Small intestine (tissue), 7 donors: ENCODE data around the gene FHL3. TPM values are rescaled to one million over a fixed set of nuclear protein-coding genes. Genes with fewer than 3 reads are reported as not detected.

Experiments
- DNase-seq, 2 donors: peaks; one replicate each; pipeline versions ENCODE4 v3.0.0 to v3.0.0-alpha.2; 2013
- FAIRE-seq: peaks from 2 replicates; lab custom pipeline; 2012; peaks lifted over from hg19 to GRCh38; lab: Jason Lieb, UNC
- H3K27ac ChIP-seq, 3 donors: one replicate each; pipeline ENCODE4 v1.5.1; 2013; ENCODE audit warnings: low read length in 2 of 3, mild to moderate bottlenecking in 2 of 3, control low read depth in 1 of 3, inconsistent platforms in 1 of 3, low read depth in 1 of 3, moderate library complexity in 1 of 3
- H3K27me3 ChIP-seq, 3 donors: one replicate each; pipeline ENCODE4 v1.6.1; 2013; ENCODE audit warnings: low read length in 3 of 3, inconsistent platforms in 1 of 3; ENCODE audit not compliant: control insufficient read depth in 3 of 3, insufficient read depth in 3 of 3
- H3K36me3 ChIP-seq, 3 donors: one replicate each; pipeline ENCODE4 v1.6.1; 2013; ENCODE audit warnings: low read length in 3 of 3, inconsistent platforms in 1 of 3, low read depth in 1 of 3, mild to moderate bottlenecking in 1 of 3, moderate library complexity in 1 of 3; ENCODE audit not compliant: control insufficient read depth in 3 of 3, insufficient read depth in 2 of 3
- H3K4me1 ChIP-seq, 3 donors: one replicate each; pipeline ENCODE4 v1.6.1; 2013; ENCODE audit warnings: low read length in 2 of 3, inconsistent platforms in 1 of 3, low read depth in 1 of 3, mild to moderate bottlenecking in 1 of 3, moderate library complexity in 1 of 3; ENCODE audit not compliant: control insufficient read depth in 3 of 3, insufficient read depth in 2 of 3
- H3K4me3 ChIP-seq, 3 donors: one replicate each; pipeline ENCODE4 v1.5.1; 2013; ENCODE audit warnings: low read length in 3 of 3, control low read depth in 1 of 3, inconsistent platforms in 1 of 3, low read depth in 1 of 3, mild to moderate bottlenecking in 1 of 3, moderate library complexity in 1 of 3
- H3K9me3 ChIP-seq, 2 donors: one replicate each; pipeline ENCODE4 v1.6.1; 2013; ENCODE audit warnings: low read depth in 1 of 2, low read length in 1 of 2; ENCODE audit not compliant: control insufficient read depth in 2 of 2, insufficient read depth in 1 of 2
- whole genome bisulfite sequencing, 3 donors: extraction: QIAGEN DNeasy Blood & Tissue Kit; methylation state at CpG; one replicate each; pipeline ENCODE4 v1.1.7; 2013; 5-methylcytosine and 5-hydroxymethylcytosine counted together
- polyA plus RNA-seq, 4 donors: library from polyadenylated mRNA; stranded (reverse) in 3 of 4; unstranded in 1 of 4; fragments of 200-250 nt in 3 of 4; fragments of 120-200 nt in 1 of 4; gene quantifications; one replicate each; pipeline versions ENCODE4 v1.2.1 to v1.2.3, GENCODE V29; 2013
- donor health status: healthy with polysubstance abuse.
- donor health status: control.
- donor health status: control.
- donor health status: Bipolar disorder and iron deficiency.
- donor health status: healthy.

The FHL3 gene
- polyA plus RNA-seq, 4 donors = 0.89 to 8.1 (median 6.3) TPM

- Histone ChIP-seq H3K27ac (peak overlapping the region in 1 of 3 donors; percentile 9), H3K36me3 (peaks cover 0 to 11% (median 0%) of the 10 kb centered on the region in 3 donors), H3K9me3 (no peaks in the 10 kb centered on the region), H3K4me1 (peaks cover 0 to 38% (median 4%) of the 10 kb centered on the region in 3 donors), H3K27me3 (no peaks in the 10 kb centered on the region), H3K4me3 (peak overlapping the region in 1 of 3 donors; percentile 61)
- no peak for FAIRE-seq
- WGBS, 3 donors = 67 to 89% (median 84%) methylated on average over 8 of the region's 8 CpGs
- DNase-seq = no peak
Observed at GRCh38 chr1:38003261-38004250, 1.8 kb downstream of the FHL3 start.

DNA sequence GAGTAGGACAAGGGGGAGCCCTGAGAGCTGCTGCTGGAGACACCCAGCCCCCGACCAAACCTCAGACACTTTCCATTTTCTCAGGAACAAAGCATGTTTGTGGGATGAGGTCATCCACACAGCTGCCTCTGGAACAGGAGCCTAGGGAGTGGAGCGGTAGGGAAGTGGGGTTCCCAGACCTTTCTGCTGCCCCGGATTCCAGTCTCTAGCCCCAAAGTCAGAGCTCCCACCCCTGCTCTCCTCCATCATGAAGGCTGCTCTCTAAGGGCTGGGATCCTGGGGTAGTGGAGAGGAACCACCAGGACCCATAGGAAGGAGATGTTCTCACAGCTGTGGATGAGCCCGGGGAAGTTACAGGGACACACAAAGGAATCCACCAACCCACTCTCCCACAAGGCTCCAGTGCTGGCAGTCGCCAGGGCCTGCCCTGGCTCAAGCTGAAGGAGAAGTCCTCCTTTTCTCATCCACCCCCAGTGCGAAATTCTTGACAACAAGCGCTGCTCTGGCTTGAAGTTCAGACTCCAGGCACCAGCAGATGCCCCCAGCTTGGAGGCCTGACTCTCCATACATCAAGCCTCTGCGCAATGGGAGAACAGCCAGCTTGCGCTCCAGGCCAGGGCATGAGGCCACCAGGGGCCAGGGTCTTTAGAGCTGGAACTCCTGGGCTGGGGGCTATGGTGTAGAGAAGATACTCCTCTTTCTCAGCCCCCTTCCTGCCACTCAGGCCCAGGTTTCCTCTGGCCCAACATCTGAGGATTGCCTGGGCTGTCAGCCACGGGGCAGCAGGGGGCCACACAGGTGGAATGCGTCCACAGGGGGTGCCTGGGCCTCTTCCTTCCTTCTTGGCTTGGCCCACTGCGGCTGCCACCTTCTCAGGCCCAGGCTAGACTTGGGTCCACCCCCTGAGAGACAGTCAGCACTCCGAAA lies 4.5 kb downstream of the FHL3 start:
- H3K4me3 ChIP-seq = no peak overlapping the region
- H3K36me3 ChIP-seq = peaks cover 0 to 29% (median 0%) of the 10 kb centered on the region in 3 donors
- no peaks in the 10 kb centered on the region for H3K27me3 ChIP-seq
- H3K4me1 ChIP-seq = peaks cover 0 to 46% (median 4%) of the 10 kb centered on the region in 3 donors
- peak in 1 of 2 donors; percentile 48 for DNase-seq
- H3K27ac ChIP-seq = peak overlapping the region; percentile 6 to 87 (median 81)
- FAIRE-seq = no peak
- H3K9me3 ChIP-seq = no peaks in the 10 kb centered on the region
- WGBS, 3 donors = 50 to 73% (median 65%) methylated on average over 13 of the region's 13 CpGs

GRCh38 chr1:38000233-38000528 lies 5.1 kb downstream of the FHL3 start:
- no peak overlapping the region for H3K4me3 ChIP-seq
- FAIRE-seq = no peak
- DNase-seq = no peak
- peak overlapping the region; percentile 32 to 87 (median 81) for H3K27ac ChIP-seq
- H3K9me3 ChIP-seq = no peaks in the 10 kb centered on the region
- H3K4me1 ChIP-seq = peaks cover 0 to 47% (median 4%) of the 10 kb centered on the region in 3 donors
- peaks cover 0 to 29% (median 0%) of the 10 kb centered on the region in 3 donors for H3K36me3 ChIP-seq
- H3K27me3 ChIP-seq = no peaks in the 10 kb centered on the region
- whole genome bisulfite sequencing, 3 donors = 64 to 95% (median 83%) methylated on average over 2 of the region's 2 CpGs

DNA sequence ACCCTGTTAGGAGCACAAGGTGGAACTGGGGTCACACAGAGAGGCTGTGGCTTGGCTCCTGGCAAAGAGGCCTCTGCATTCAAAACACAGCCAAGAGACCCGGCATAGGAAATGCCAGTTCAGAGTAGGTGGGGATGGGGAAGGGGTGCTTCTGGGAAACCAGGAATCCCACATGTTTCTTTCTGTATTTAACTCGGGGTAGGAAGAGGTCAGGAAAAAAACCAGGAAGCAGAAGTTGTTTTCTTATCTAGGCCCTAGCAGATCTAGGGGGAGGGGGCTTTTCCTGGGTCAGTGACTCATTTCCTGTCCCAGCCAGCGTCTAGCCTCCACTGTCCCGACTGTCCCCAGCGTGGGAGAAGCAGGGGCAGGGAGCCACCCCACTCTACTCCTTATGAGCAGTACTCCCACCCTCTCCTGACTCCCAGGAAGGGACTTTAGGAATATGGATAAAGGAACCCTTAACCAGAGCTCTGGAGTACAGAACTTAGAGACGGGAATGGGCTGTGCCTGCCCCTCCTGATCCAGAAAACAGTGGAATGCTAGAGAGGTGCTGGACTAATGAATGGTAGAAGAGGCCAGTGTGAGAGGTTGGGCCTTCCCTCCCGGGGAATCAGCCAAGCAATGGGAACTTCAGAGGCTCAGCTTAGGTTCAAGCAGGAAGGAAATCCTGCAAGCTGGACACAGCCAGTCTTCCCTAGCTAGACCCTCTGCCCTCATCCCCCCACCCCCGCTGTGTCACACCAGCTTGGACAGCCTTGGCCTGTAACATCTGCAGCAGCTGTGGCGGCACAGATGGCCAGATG lies 5.7 kb downstream of the FHL3 start:
- Histone ChIP-seq H3K9me3 (no peaks in the 10 kb centered on the region), H3K27me3 (no peaks in the 10 kb centered on the region), H3K4me3 (no peak overlapping the region), H3K36me3 (peaks cover 0 to 29% (median 0%) of the 10 kb centered on the region in 3 donors), H3K4me1 (peaks cover 0 to 48% (median 4%) of the 10 kb centered on the region in 3 donors), H3K27ac (peak overlapping the region; percentile 32 to 87 (median 81))
- WGBS, 3 donors = 20 to 33% (median 33%) methylated on average over 9 of the region's 9 CpGs
- no peak for FAIRE-seq
- peak; percentile 11 to 54 for DNase-seq

DNA sequence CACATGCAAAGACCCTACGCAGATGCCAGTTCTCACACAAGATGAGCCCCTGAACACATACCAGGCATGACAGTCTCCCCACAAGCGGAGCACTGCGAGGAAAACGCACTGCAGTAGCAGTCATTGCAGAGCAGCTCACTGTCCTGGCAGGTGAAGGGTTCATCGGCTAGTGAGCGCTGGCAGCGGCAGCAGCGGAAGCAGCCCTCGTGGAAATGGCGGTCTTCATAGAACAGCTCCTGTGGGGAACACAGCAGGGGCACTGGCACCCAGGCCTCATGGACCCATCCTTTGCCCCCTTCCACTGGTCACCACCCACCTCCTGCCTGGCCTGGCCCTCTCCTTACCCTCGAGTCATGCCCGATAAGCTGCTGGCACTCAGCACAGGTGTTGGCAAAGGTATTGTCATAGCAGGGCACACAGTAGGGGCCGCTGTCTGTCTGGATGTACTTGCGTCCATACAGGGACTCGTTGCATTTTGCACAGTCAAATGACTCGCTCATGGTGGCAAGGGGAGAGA lies 6.3 kb downstream of the FHL3 start:
- H3K27ac ChIP-seq = peak overlapping the region; percentile 15 to 87 (median 81)
- no peak overlapping the region for H3K4me3 ChIP-seq
- 78 to 88% (median 88%) methylated on average over 16 of the region's 16 CpGs for WGBS, 3 donors
- peaks cover 0 to 29% (median 0%) of the 10 kb centered on the region in 3 donors for H3K36me3 ChIP-seq
- H3K4me1 ChIP-seq = peaks cover 0 to 45% (median 4%) of the 10 kb centered on the region in 3 donors
- no peaks in the 10 kb centered on the region for H3K27me3 ChIP-seq
- DNase-seq (no peak), FAIRE-seq (no peak)
- no peaks in the 10 kb centered on the region for H3K9me3 ChIP-seq

DNA sequence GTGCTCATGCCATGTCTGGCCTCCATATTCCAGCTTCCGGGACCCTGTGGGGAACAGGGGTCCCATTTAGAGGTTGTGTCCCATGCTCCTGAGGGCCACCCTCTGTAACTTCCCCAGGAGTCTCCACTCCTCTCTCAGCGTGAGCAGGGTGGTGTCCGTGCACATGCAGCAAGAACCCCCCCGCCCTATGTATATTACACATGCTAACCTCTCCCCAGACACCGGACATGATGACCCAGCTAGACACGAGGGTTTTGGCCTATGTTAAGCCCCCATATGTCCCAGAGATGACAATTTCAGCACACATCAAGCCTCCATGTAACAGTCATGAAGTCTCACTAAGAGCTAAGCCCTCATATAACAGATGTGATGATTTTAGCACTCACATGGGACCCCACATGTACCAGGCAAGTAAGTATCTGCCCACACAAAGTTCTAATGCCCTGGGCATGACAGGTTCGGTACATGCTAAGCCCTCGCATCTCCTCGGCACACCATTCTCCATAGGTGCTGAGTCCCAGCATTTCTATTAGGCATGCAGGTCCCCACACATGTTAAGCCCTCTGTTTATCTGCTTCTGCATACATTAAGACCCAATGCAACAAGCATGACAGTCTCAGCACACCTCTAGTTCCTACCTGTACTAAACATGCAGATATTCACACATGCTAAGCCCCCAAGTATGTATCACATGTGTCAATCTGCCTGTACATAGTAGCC lies 7.1 kb downstream of the FHL3 start:
- H3K4me1 ChIP-seq = peaks cover 0 to 45% (median 4%) of the 10 kb centered on the region in 3 donors
- no peak for DNase-seq
- peak overlapping the region in 1 of 3 donors; percentile 81 for H3K27ac ChIP-seq
- no peaks in the 10 kb centered on the region for H3K27me3 ChIP-seq
- 85 to 88% (median 87%) methylated on average over 9 of the region's 9 CpGs for WGBS, 3 donors
- no peak for FAIRE-seq
- peaks cover 0 to 24% (median 0%) of the 10 kb centered on the region in 3 donors for H3K36me3 ChIP-seq
- H3K9me3 ChIP-seq = no peaks in the 10 kb centered on the region
- H3K4me3 ChIP-seq = no peak overlapping the region
